M059J (cell line): ENCODE data around the gene FAM193B. TPM values are rescaled to one million over a fixed set of nuclear protein-coding genes. Genes with fewer than 3 reads are reported as not detected.
"Not testable (repeated sequence)": the region's sequence is repeated elsewhere in the genome, so short reads cannot be mapped to it uniquely, and the experiment has no call there.

Source experiments
- DNase-seq: peaks from one replicate; pipeline ENCODE4 v3.0.0-alpha.2; 2012; ENCODE audit warnings: low read depth
- total RNA-seq: library from RNA; depleted of rRNA; stranded (reverse); fragments of >200 nt; shearing (Covaris generic); gene quantifications from 2 replicates; pipeline ENCODE4 v1.2.3, GENCODE V29; 2014

Gene FAM193B
- total RNA-seq, 1 experiment from 2014 or later: 10.6 TPM

GRCh38 chr5:177576169-177576568, 21.8 kb upstream of the FAM193B start:
- no peak for DNase-seq

GRCh38 chr5:177575488-177575887, 21.1 kb upstream of the FAM193B start:
- no peak for DNase-seq

GRCh38 chr5:177569894-177570293, 15.5 kb upstream of the FAM193B start:
- DNase-seq: no peak

- no peak for DNase-seq
Observed at GRCh38 chr5:177568326-177568725, 14.0 kb upstream of the FAM193B start.

- no peak for DNase-seq
Observed at GRCh38 chr5:177565046-177565445, 10.7 kb upstream of the FAM193B start.

GRCh38 chr5:177559446-177559941, 5.1 kb upstream of the FAM193B start:
- not testable (repeated sequence) for DNase-seq

- no peak for DNase-seq
Observed at GRCh38 chr5:177557796-177558195, 3.4 kb upstream of the FAM193B start.

- DNase-seq: peak; percentile 45
Observed at GRCh38 chr5:177557041-177557647, 2.8 kb upstream of the FAM193B start.

GRCh38 chr5:177555665-177556064, 1.3 kb upstream of the FAM193B start:
- no peak for DNase-seq

GRCh38 chr5:177555228-177555627, 865 bp upstream of the FAM193B start:
- DNase-seq: peak; percentile 12

GRCh38 chr5:177553671-177554429, 513 bp downstream of the FAM193B start:
- peak; percentile 31 for DNase-seq

- no peak for DNase-seq
Observed at GRCh38 chr5:177552839-177553455, 1.4 kb downstream of the FAM193B start.

GRCh38 chr5:177550122-177550521, 4.2 kb downstream of the FAM193B start:
- DNase-seq: no peak

- no peak for DNase-seq
Observed at GRCh38 chr5:177548495-177548894, 5.9 kb downstream of the FAM193B start.

GRCh38 chr5:177547736-177548135, 6.6 kb downstream of the FAM193B start:
- no peak for DNase-seq

GRCh38 chr5:177546258-177546741, 8.1 kb downstream of the FAM193B start:
- peak; percentile 98 for DNase-seq

GRCh38 chr5:177545487-177546257, 8.7 kb downstream of the FAM193B start:
- peak; percentile 34 for DNase-seq

- no peak for DNase-seq
Observed at GRCh38 chr5:177542816-177543465, 11.4 kb downstream of the FAM193B start.

- DNase-seq: no peak
Observed at GRCh38 chr5:177540438-177540837, 13.9 kb downstream of the FAM193B start.

GRCh38 chr5:177539411-177539810, 15.0 kb downstream of the FAM193B start:
- DNase-seq: no peak

- DNase-seq: no peak
Observed at GRCh38 chr5:177538876-177539275, 15.5 kb downstream of the FAM193B start.
